Measurements from ENCODE around the gene MGAT3.

GRCh38 chr22:39491696-39492095 is 34.9 kb downstream of the MGAT3 start:
- TF ChIP-seq, protein P1, sequence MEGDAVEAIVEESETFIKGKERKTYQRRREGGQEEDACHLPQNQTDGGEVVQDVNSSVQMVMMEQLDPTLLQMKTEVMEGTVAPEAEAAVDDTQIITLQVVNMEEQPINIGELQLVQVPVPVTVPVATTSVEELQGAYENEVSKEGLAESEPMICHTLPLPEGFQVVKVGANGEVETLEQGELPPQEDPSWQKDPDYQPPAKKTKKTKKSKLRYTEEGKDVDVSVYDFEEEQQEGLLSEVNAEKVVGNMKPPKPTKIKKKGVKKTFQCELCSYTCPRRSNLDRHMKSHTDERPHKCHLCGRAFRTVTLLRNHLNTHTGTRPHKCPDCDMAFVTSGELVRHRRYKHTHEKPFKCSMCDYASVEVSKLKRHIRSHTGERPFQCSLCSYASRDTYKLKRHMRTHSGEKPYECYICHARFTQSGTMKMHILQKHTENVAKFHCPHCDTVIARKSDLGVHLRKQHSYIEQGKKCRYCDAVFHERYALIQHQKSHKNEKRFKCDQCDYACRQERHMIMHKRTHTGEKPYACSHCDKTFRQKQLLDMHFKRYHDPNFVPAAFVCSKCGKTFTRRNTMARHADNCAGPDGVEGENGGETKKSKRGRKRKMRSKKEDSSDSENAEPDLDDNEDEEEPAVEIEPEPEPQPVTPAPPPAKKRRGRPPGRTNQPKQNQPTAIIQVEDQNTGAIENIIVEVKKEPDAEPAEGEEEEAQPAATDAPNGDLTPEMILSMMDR (conservative IDR thresholded peaks at IDR 0.05; ENCODE audit: low read length): no peak
- no peak for TF ChIP-seq EZH2phosphoT487 (IDR thresholded peaks at IDR 0.05; ENCODE audit: borderline replicate concordance)
